ENCODE data around the gene LRP1-AS. TPM values are rescaled to one million over a fixed set of nuclear protein-coding genes. Genes with fewer than 3 reads are reported as not detected.

Gene LRP1-AS
- total RNA-seq, 4 donors from 2014 or later = not detected

DNA sequence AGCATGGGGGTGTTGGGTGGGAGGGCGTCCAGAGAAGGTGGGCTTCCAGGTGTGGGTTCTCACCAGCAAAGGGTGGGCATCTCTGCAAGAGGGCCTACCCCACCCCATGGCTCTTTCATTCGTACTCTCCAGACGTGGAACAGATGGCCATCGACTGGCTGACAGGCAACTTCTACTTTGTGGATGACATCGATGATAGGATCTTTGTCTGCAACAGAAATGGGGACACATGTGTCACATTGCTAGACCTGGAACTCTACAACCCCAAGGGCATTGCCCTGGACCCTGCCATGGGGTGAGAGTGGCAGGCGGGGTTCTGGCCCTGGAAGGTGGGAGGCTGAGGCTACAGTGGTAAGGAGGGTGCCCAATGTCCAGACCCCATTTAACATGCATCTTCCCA lies 6.7 kb upstream of the LRP1-AS start:
- Histone ChIP-seq H3K4me3 (no peak overlapping the region), H3K9me3 (no peaks in the 10 kb centered on the region), H3K36me3 (peaks cover 23 to 81% (median 23%) of the 10 kb centered on the region in 3 donors), H3K4me1 (peaks cover 22 to 68% (median 51%) of the 10 kb centered on the region in 3 donors), H3K27me3 (no peaks in the 10 kb centered on the region), H3K27ac (peak overlapping the region in 2 of 4 donors; percentile 19 to 87)
- intact Hi-C loops (cut with DNase I) = no loop called here
- TF ChIP-seq POLR2A (IDR thresholded peaks at IDR 0.05) = no peak
- TF ChIP-seq, protein P1, sequence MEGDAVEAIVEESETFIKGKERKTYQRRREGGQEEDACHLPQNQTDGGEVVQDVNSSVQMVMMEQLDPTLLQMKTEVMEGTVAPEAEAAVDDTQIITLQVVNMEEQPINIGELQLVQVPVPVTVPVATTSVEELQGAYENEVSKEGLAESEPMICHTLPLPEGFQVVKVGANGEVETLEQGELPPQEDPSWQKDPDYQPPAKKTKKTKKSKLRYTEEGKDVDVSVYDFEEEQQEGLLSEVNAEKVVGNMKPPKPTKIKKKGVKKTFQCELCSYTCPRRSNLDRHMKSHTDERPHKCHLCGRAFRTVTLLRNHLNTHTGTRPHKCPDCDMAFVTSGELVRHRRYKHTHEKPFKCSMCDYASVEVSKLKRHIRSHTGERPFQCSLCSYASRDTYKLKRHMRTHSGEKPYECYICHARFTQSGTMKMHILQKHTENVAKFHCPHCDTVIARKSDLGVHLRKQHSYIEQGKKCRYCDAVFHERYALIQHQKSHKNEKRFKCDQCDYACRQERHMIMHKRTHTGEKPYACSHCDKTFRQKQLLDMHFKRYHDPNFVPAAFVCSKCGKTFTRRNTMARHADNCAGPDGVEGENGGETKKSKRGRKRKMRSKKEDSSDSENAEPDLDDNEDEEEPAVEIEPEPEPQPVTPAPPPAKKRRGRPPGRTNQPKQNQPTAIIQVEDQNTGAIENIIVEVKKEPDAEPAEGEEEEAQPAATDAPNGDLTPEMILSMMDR (IDR thresholded peaks at IDR 0.05) = no peak
- no peak for DNase-seq
- WGBS, 2 donors = 85 to 89% methylated on average over 3 of the region's 6 CpGs

DNA sequence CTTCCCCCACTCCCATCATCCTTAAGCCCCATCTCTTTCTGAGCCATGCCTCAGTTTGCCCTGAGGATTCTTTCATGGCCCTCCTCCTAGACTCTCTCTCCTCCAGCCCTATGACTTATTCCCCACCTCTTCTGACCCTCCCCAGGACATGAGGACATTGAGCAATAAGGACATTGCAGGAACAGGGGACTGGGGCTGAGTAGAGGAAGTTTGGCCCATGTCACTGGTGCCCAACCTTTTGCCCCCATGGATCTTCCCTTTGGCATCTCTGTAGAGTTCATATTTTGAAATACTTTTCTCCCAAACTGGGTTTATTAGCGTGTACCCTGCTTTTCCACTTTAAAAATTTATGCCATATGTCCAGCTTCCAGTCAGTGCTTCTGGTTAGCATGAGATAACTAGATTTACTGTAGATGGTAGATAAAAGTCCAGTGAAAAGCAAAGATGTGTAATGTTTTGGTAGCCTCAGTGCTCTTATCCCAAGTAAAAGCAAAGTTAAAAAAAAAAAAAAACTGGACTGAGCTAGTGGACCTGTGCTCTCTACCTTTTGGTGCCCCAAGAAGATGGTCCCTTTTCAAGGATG lies 6.1 kb upstream of the LRP1-AS start:
- Histone ChIP-seq H3K36me3 (peaks cover 23 to 81% (median 23%) of the 10 kb centered on the region in 3 donors), H3K4me1 (peaks cover 27 to 69% (median 53%) of the 10 kb centered on the region in 3 donors), H3K4me3 (no peak overlapping the region), H3K27me3 (no peaks in the 10 kb centered on the region), H3K9me3 (no peaks in the 10 kb centered on the region), H3K27ac (peak overlapping the region; percentile 60 to 92 (median 82))
- no peak for DNase-seq
- 82 to 83% methylated on average over 1 of the region's 1 CpG for WGBS, 2 donors
- intact Hi-C loops (cut with DNase I) = no loop called here
- TF ChIP-seq, protein P1 (IDR thresholded peaks at IDR 0.05) = no peak
- no peak for TF ChIP-seq POLR2A (IDR thresholded peaks at IDR 0.05)

DNA sequence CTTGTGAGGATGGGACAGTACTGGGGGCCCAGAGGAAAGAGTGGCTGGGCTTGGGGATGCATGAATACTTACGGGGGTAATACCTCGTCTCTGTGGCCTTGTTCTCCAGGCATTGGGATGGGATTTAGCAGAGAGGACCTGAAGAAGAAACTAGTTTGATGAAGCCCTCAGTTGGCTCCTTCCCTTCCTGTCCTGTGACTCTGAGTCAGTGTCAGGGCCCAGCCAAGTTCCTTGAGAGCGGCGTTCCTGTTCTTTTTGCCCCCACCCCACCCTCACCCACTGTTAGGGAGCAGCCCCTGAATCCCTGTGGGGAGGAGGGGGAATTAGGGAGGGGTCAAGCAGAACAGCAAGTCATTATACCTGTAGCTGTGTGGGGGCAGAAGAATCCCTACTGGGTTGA lies 5.2 kb upstream of the LRP1-AS start:
- Histone ChIP-seq H3K9me3 (no peaks in the 10 kb centered on the region), H3K27ac (peak overlapping the region; percentile 60 to 92 (median 82)), H3K4me3 (peak overlapping the region in 1 of 4 donors; percentile 15), H3K27me3 (no peaks in the 10 kb centered on the region), H3K36me3 (peaks cover 23 to 81% (median 23%) of the 10 kb centered on the region in 3 donors), H3K4me1 (peaks cover 31 to 69% (median 53%) of the 10 kb centered on the region in 3 donors)
- 20 to 63% methylated on average over 1 to 3 of the region's 4 CpGs for WGBS, 2 donors
- no peak for DNase-seq
- intact Hi-C loops (cut with DNase I) = no loop called here
- TF ChIP-seq, protein P1 (IDR thresholded peaks at IDR 0.05) = no peak
- no peak for TF ChIP-seq POLR2A (IDR thresholded peaks at IDR 0.05)

GRCh38 chr12:57151741-57152630 lies 4.6 kb upstream of the LRP1-AS start:
- Histone ChIP-seq H3K36me3 (peaks cover 19 to 81% (median 23%) of the 10 kb centered on the region in 3 donors), H3K4me3 (peak overlapping the region in 1 of 4 donors; percentile 15), H3K27ac (peak overlapping the region; percentile 60 to 92 (median 82)), H3K4me1 (peaks cover 31 to 72% (median 60%) of the 10 kb centered on the region in 3 donors), H3K9me3 (no peaks in the 10 kb centered on the region), H3K27me3 (no peaks in the 10 kb centered on the region)
- DNase-seq = no peak
- TF ChIP-seq, protein P1 (IDR thresholded peaks at IDR 0.05) = no peak
- no peak for TF ChIP-seq POLR2A (IDR thresholded peaks at IDR 0.05)
- 43 to 64% methylated on average over 8 to 11 of the region's 17 CpGs for WGBS, 2 donors
- intact Hi-C loops (cut with DNase I) = no loop called here
